Fibroblast of lung (primary cell): ENCODE measurements around the gene ELMO1. TPM values are rescaled to one million over a fixed set of nuclear protein-coding genes. Genes with fewer than 3 reads are reported as not detected.

Experiments
- DNase-seq, 2 donors: peaks; one replicate each; pipeline versions ENCODE4 v3.0.0 to v3.0.0-alpha.2; 2010; ENCODE audit warnings: low read depth in 2 of 2
- H2AFZ ChIP-seq: 2 replicates; pipeline ENCODE4 v1.5.1; 2012; ENCODE audit warnings: low read length, control low read depth, inconsistent platforms
- H3K27ac ChIP-seq: 2 replicates; pipeline ENCODE4 v1.5.1; 2011; ENCODE audit warnings: low read length, control low read depth; ENCODE audit not compliant: insufficient read depth
- H3K27me3 ChIP-seq: 2 replicates; pipeline ENCODE4 v1.5.1; 2011; ENCODE audit warnings: mild to moderate bottlenecking, low read length; ENCODE audit not compliant: control insufficient read depth, insufficient read depth
- H3K36me3 ChIP-seq: 2 replicates; pipeline ENCODE4 v1.5.1; 2011; ENCODE audit warnings: low read length; ENCODE audit not compliant: control insufficient read depth, insufficient read depth
- H3K4me1 ChIP-seq: 2 replicates; pipeline ENCODE4 v1.5.1; 2011; ENCODE audit warnings: low read length; ENCODE audit not compliant: control insufficient read depth, insufficient read depth; ENCODE audit errors: extremely low read depth
- H3K4me2 ChIP-seq: 2 replicates; pipeline ENCODE4 v1.5.1; 2011; ENCODE audit warnings: low read length, control low read depth; ENCODE audit not compliant: insufficient read depth; ENCODE audit errors: extremely low read depth
- H3K4me3 ChIP-seq, 4 experiments: fragments of 200-600 bp in 1 of 4; sonication (generic) in 1 of 4; replicated peaks in 1 of 4; 2 replicates each; pipeline ENCODE4 v1.5.1; 2011 to 2016; ENCODE audit warnings: low read length in 4 of 4, low read depth in 3 of 4, mild to moderate bottlenecking in 3 of 4, control low read depth in 2 of 4, inconsistent platforms in 1 of 4, mixed read lengths in 1 of 4; ENCODE audit not compliant: insufficient read depth in 1 of 4; ENCODE audit errors: control extremely low read depth in 1 of 4
- H3K79me2 ChIP-seq: 2 replicates; pipeline ENCODE4 v1.5.1; 2012; ENCODE audit warnings: mild to moderate bottlenecking, low read length, inconsistent platforms; ENCODE audit not compliant: control insufficient read depth, insufficient read depth
- H3K9ac ChIP-seq: 2 replicates; pipeline ENCODE4 v1.5.1; 2011; ENCODE audit warnings: mild to moderate bottlenecking, low read length, control low read depth; ENCODE audit not compliant: insufficient read depth
- H3K9me3 ChIP-seq: 2 replicates; pipeline ENCODE4 v1.5.1; 2012; ENCODE audit warnings: low read depth, low read length; ENCODE audit not compliant: control insufficient read depth, insufficient read depth
- H4K20me1 ChIP-seq: 2 replicates; pipeline ENCODE4 v1.5.1; 2011; ENCODE audit warnings: low read length; ENCODE audit not compliant: control insufficient read depth, insufficient read depth; ENCODE audit errors: extremely low read depth
- EZH2 ChIP-seq: IDR thresholded peaks from 2 replicates; pipeline ENCODE4 v1.5.1; 2012; ENCODE audit warnings: low read length, control low read depth, mild to moderate bottlenecking; ENCODE audit errors: missing control alignments
- polyA plus RNA-seq, 2 donors: library from polyadenylated mRNA; depleted of rRNA in 1 of 2; stranded (reverse) in 1 of 2; unstranded in 1 of 2; fragments of >200 nt; gene quantifications; 2 replicates each; pipeline ENCODE4 v1.2.1, GENCODE V29; 2011 to 2012; ENCODE audit warnings: missing spikeins in 1 of 2
- total RNA-seq: library from RNA; depleted of rRNA; stranded (reverse); fragments of >200 nt; gene quantifications from 2 replicates; pipeline ENCODE4 v1.2.1, GENCODE V29; 2014
- TF ChIP-seq, protein P1 (sequence below), 2 donors: IDR thresholded peaks in 1 of 2; conservative IDR thresholded peaks in 1 of 2; 1 replicate in 1 of 2; 2 replicates in 1 of 2; pipeline ENCODE4 v1.5.1; 2011 to 2012; ENCODE audit warnings: low read length in 2 of 2, control low read depth in 1 of 2, inconsistent platforms in 1 of 2, low read depth in 1 of 2, mild to moderate bottlenecking in 1 of 2

ELMO1 gene
- total and polyA plus RNA-seq, 2 donors (not counting 1 experiment from before 2014, with no cell fraction given), result 0.50 TPM; not detected in 1

DNA sequence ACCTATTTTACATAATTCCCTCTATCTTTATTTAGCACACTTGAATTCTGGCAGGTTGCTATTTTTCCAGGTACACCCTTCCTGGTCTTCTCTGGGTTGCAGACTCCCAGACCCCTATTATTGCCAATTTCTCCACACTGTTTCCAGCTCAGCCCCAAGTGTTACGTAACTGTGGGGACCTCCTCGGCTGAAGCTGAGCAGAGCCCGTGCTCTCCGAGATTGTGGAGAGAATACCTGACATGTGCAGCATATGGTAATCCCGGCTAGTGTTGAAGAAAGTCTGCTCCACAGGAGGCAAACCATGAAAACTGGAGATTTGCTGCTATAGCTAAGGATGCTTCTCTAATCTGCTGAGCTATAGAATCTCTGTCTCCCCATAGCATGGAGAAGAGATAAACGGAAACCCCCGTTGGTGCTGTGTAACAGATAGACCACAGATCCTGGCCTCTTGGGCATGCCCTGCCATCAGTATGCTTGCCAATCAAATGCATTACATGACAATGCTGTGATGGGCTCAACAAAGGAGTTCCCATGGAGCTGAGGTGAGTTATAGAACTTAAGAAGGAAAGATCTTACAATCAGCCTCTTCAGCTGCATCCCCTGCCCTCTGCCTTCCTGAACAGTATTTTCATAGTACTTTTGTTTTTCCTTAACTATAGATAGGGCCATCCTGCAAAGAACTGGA, 579.8 kb downstream of the ELMO1 start:
- TF ChIP-seq, protein P1, sequence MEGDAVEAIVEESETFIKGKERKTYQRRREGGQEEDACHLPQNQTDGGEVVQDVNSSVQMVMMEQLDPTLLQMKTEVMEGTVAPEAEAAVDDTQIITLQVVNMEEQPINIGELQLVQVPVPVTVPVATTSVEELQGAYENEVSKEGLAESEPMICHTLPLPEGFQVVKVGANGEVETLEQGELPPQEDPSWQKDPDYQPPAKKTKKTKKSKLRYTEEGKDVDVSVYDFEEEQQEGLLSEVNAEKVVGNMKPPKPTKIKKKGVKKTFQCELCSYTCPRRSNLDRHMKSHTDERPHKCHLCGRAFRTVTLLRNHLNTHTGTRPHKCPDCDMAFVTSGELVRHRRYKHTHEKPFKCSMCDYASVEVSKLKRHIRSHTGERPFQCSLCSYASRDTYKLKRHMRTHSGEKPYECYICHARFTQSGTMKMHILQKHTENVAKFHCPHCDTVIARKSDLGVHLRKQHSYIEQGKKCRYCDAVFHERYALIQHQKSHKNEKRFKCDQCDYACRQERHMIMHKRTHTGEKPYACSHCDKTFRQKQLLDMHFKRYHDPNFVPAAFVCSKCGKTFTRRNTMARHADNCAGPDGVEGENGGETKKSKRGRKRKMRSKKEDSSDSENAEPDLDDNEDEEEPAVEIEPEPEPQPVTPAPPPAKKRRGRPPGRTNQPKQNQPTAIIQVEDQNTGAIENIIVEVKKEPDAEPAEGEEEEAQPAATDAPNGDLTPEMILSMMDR (conservative IDR thresholded peaks at IDR 0.05 in 1 of 2, IDR thresholded peaks at IDR 0.05 in 1 of 2; ENCODE audit: low read depth in 1 of 2, low read length in 2 of 2), result no peak
- no peak for TF ChIP-seq EZH2

DNA sequence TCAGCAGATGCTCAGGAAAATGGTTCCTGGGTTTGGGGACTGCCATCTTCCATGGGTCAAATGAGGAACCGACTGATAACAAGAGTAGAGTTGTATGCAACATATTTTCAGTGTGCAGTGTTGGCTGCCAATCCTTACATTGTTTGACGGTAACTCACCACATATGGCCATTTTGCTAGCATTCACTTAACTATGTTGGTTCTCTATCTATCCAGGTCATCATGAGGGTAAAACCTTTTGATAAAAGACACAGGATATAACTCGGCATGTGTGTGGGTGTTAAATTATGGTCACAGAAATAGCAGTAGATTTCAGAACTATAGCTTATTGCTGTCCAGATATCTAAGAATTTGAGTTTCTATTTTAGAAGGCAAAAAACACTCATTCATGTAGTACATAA, 583.6 kb downstream of the ELMO1 start:
- Histone ChIP-seq H3K4me1 (no peaks in the 10 kb centered on the region), H3K4me2 (no peak overlapping the region), H3K27ac (no peak overlapping the region), H3K9ac (no peak overlapping the region), H3K79me2 (no peaks in the 10 kb centered on the region), H4K20me1 (no peaks in the 10 kb centered on the region), H3K9me3 (no peaks in the 10 kb centered on the region), H3K27me3 (no peaks in the 10 kb centered on the region), H2AFZ (no peak overlapping the region), H3K4me3 (no peak overlapping the region), H3K36me3 (no peaks in the 10 kb centered on the region)
- DNase-seq, result peak in 1 of 2 donors; percentile 75
- TF ChIP-seq, protein P1 (conservative IDR thresholded peaks at IDR 0.05 in 1 of 2, IDR thresholded peaks at IDR 0.05 in 1 of 2; ENCODE audit: low read depth in 1 of 2, low read length in 2 of 2), result no peak
- TF ChIP-seq EZH2, result no peak

More for the DNA sequence above, 579.8 kb downstream of the ELMO1 start:
- Histone ChIP-seq H3K79me2 (no peaks in the 10 kb centered on the region), H3K27me3 (no peaks in the 10 kb centered on the region), H3K27ac (no peak overlapping the region), H2AFZ (no peak overlapping the region), H3K9me3 (no peaks in the 10 kb centered on the region), H3K9ac (no peak overlapping the region), H3K36me3 (no peaks in the 10 kb centered on the region), H3K4me2 (no peak overlapping the region), H3K4me3 (no peak overlapping the region), H4K20me1 (no peaks in the 10 kb centered on the region), H3K4me1 (no peaks in the 10 kb centered on the region)
- no peak for DNase-seq

DNA sequence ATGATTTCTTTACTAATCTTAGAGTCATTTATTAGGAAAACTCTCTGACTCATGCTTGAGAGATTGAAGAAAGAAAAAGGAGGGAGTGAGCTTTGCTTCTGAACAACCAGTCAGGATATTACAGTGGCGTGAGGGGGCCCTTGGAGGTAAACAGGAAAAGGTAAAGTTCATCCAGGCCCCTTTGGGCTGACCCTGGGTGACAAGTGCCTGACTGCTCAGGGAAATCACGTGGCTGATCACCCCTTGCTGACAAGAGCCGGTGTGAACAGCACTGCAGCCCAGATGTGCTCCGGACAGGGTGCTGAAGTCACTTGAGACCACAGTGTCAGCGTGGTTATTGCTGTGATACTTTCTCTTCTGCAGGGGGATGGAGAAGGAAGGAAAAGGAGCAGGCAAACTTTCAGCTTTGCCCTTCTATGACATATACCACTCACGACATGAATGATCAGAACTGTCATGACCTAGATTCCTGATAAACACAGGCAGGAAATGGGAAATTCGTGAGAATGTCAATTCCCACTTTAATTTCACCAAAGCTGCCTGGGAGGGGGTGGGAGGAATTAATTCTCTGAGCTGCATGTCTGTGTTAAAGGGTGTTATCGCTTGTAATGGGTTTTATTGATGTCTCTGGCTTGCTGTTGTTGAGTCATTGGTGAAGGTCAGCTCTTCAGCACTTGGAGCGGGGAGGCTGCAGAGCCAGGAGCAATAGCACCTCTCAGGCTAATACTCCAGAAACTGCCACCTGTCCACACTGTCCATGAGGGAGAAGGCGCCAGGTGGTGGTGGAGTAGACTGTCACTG, 584.6 kb downstream of the ELMO1 start:
- Histone ChIP-seq H2AFZ (no peak overlapping the region), H3K4me3 (no peak overlapping the region), H3K36me3 (no peaks in the 10 kb centered on the region), H3K4me1 (no peaks in the 10 kb centered on the region), H3K9ac (no peak overlapping the region), H3K27ac (no peak overlapping the region), H4K20me1 (no peaks in the 10 kb centered on the region), H3K27me3 (no peaks in the 10 kb centered on the region), H3K79me2 (no peaks in the 10 kb centered on the region), H3K4me2 (no peak overlapping the region), H3K9me3 (no peaks in the 10 kb centered on the region)
- TF ChIP-seq, protein P1 (conservative IDR thresholded peaks at IDR 0.05 in 1 of 2, IDR thresholded peaks at IDR 0.05 in 1 of 2; ENCODE audit: low read depth in 1 of 2, low read length in 2 of 2), result no peak
- no peak for TF ChIP-seq EZH2
- peak in 1 of 2 donors; percentile 55 for DNase-seq
